ENCODE results near the gene SPACA6. TPM values are rescaled to one million over a fixed set of nuclear protein-coding genes. Genes with fewer than 3 reads are reported as not detected.

Gene SPACA6
- total RNA-seq, 4 donors from 2014 or later, result 11.8 to 37.8 (median 17.4) TPM

Small RNA genes within 50 kb of the gene (small RNA-seq; reads per million reads assigned to genes)
- gene AC018755.2 (0 reads per million in 3 donors), gene MIR125A (0 reads per million in 3 donors), gene MIR99B (5.7 to 20.6 (median 6.3) reads per million in 3 donors), gene MIRLET7E (0 reads per million in 3 donors)

Other genes with a start within 250 kb of the SPACA6 start
- gene SIGLEC8, start 234.9 kb upstream of the SPACA6 start, total RNA-seq, result 1 to 10 TPM in 1 of 4 donors, under 1 TPM in 2, not detected in 1; 0.66 to 1.7 (median 0.86) TPM
- not detected for gene CEACAM18, start 214.8 kb upstream of the SPACA6 start, total RNA-seq
- under 1 TPM in 1 of 4 donors, not detected in 3; 0.29 TPM for gene SIGLEC12, start 191.5 kb upstream of the SPACA6 start, total RNA-seq
- 1 to 10 TPM in 3 of 4 donors, under 1 TPM in 1; 0.58 to 6.3 (median 3.5) TPM for gene SIGLEC6, start 161.7 kb upstream of the SPACA6 start, total RNA-seq
- gene ZNF175, start 122.0 kb upstream of the SPACA6 start, total RNA-seq, result 1 to 10 TPM; 3.6 to 5.8 (median 4.9) TPM
- 1 to 10 TPM in 2 of 4 donors, under 1 TPM in 2; 0.52 to 2.0 (median 1.00) TPM for gene SIGLEC5, start 62.9 kb upstream of the SPACA6 start, total RNA-seq
- gene SIGLEC14, start 46.5 kb upstream of the SPACA6 start, total RNA-seq, result 1 to 10 TPM in 3 of 4 donors, not detected in 1; 2.5 to 9.9 (median 5.0) TPM
- 10 to 100 TPM in 1 of 4 donors, 1 to 10 TPM in 1, under 1 TPM in 2; under 0.01 to 28.8 (median 1.3) TPM for gene HAS1, start 30.7 kb downstream of the SPACA6 start, total RNA-seq
- gene FPR1, start 58.5 kb downstream of the SPACA6 start, total RNA-seq, result 10 to 100 TPM in 2 of 4 donors, 1 to 10 TPM in 2; 3.7 to 38.9 (median 7.7) TPM
- gene FPR2, start 67.8 kb downstream of the SPACA6 start, total RNA-seq, result 1 to 10 TPM in 2 of 4 donors, under 1 TPM in 1, not detected in 1; 0.29 to 9.1 (median 1.5) TPM
- 1 to 10 TPM; 4.0 to 9.9 (median 6.8) TPM for gene FPR3, start 101.8 kb downstream of the SPACA6 start, total RNA-seq
- gene ZNF577, start 194.6 kb downstream of the SPACA6 start, total RNA-seq, result 10 to 100 TPM in 3 of 4 donors, 1 to 10 TPM in 1; 8.4 to 29.1 (median 11.5) TPM
- gene ZNF649, start 211.7 kb downstream of the SPACA6 start, total RNA-seq, result 10 to 100 TPM in 3 of 4 donors, 1 to 10 TPM in 1; 9.1 to 15.0 (median 13.6) TPM
- 1 to 10 TPM; 4.2 to 8.3 (median 5.5) TPM for gene ZNF613, start 234.1 kb downstream of the SPACA6 start, total RNA-seq

All from esophagus muscularis mucosa (tissue), 4 donors.